T-helper 1 cell treated with Interleukin-12 subunit alpha and Interleukin-12 subunit beta and Interleukin-4 antibody, amounts not matched to agents 30 μg/mL and 1 μg/mL, for 36 hours (primary cell): Measurements from ENCODE around the gene FYN.

Source experiments
- H3K27ac Mint-ChIP-seq: one replicate; pipeline ENCODE4 v1.8.0; 2021; ENCODE audit warnings: mild to moderate bottlenecking, mixed read lengths
- H3K27me3 Mint-ChIP-seq: one replicate; pipeline ENCODE4 v1.8.0; 2021; ENCODE audit warnings: low read depth, mixed read lengths
- H3K36me3 Mint-ChIP-seq: one replicate; pipeline ENCODE4 v1.8.0; 2021; ENCODE audit warnings: low read depth, mixed read lengths
- H3K4me1 Mint-ChIP-seq: one replicate; pipeline ENCODE4 v1.8.0; 2021; ENCODE audit warnings: low read depth, mixed read lengths
- H3K4me3 Mint-ChIP-seq: one replicate; pipeline ENCODE4 v1.8.0; 2021; ENCODE audit warnings: mild to moderate bottlenecking, moderate library complexity, mixed read lengths
- H3K9me3 Mint-ChIP-seq: one replicate; pipeline ENCODE4 v1.8.0; 2021; ENCODE audit warnings: mixed read lengths

The FYN gene

GRCh38 chr6:111806561-111807497, 66.4 kb downstream of the FYN start:
- Mint-ChIP-seq H3K36me3 (peaks cover 27% of the 10 kb centered on the region), H3K27me3 (no peaks in the 10 kb centered on the region), H3K9me3 (no peaks in the 10 kb centered on the region), H3K4me1 (peaks cover 77% of the 10 kb centered on the region), H3K4me3 (no peak overlapping the region), H3K27ac (peak overlapping the region; percentile 99)

- peaks cover 27% of the 10 kb centered on the region for H3K36me3 Mint-ChIP-seq
- no peaks in the 10 kb centered on the region for H3K27me3 Mint-ChIP-seq
- H3K9me3 Mint-ChIP-seq, result no peaks in the 10 kb centered on the region
- peak overlapping the region; percentile 99 for H3K27ac Mint-ChIP-seq
- H3K4me1 Mint-ChIP-seq, result peaks cover 73% of the 10 kb centered on the region
- peak overlapping the region; percentile 74 for H3K4me3 Mint-ChIP-seq
These were observed 67.1 kb downstream of the FYN start for GRCh38 chr6:111806165-111806547.

GRCh38 chr6:111805511-111806164, 67.6 kb downstream of the FYN start:
- H3K4me3 Mint-ChIP-seq, result peak overlapping the region; percentile 74
- peaks cover 72% of the 10 kb centered on the region for H3K4me1 Mint-ChIP-seq
- peak overlapping the region; percentile 99 for H3K27ac Mint-ChIP-seq
- H3K36me3 Mint-ChIP-seq, result peaks cover 28% of the 10 kb centered on the region
- no peaks in the 10 kb centered on the region for H3K9me3 Mint-ChIP-seq
- H3K27me3 Mint-ChIP-seq, result no peaks in the 10 kb centered on the region

GRCh38 chr6:111804627-111805235, 68.5 kb downstream of the FYN start:
- no peaks in the 10 kb centered on the region for H3K9me3 Mint-ChIP-seq
- H3K4me1 Mint-ChIP-seq, result peaks cover 68% of the 10 kb centered on the region
- H3K27ac Mint-ChIP-seq, result peak overlapping the region; percentile 99
- H3K4me3 Mint-ChIP-seq, result peak overlapping the region; percentile 43
- H3K27me3 Mint-ChIP-seq, result no peaks in the 10 kb centered on the region
- H3K36me3 Mint-ChIP-seq, result peaks cover 27% of the 10 kb centered on the region

GRCh38 chr6:111803804-111804203, 69.4 kb downstream of the FYN start:
- Mint-ChIP-seq H3K4me3 (peak overlapping the region; percentile 63), H3K27ac (peak overlapping the region; percentile 99)

GRCh38 chr6:111803371-111803770, 69.9 kb downstream of the FYN start:
- peak overlapping the region; percentile 99 for H3K27ac Mint-ChIP-seq
- H3K4me1 Mint-ChIP-seq, result peaks cover 76% of the 10 kb centered on the region
- peaks cover 31% of the 10 kb centered on the region for H3K36me3 Mint-ChIP-seq
- no peaks in the 10 kb centered on the region for H3K9me3 Mint-ChIP-seq
- no peaks in the 10 kb centered on the region for H3K27me3 Mint-ChIP-seq
- peak overlapping the region; percentile 63 for H3K4me3 Mint-ChIP-seq

More at GRCh38 chr6:111803804-111804203, 69.4 kb downstream of the FYN start:
- Mint-ChIP-seq H3K9me3 (no peaks in the 10 kb centered on the region), H3K27me3 (no peaks in the 10 kb centered on the region), H3K4me1 (peaks cover 74% of the 10 kb centered on the region), H3K36me3 (peaks cover 33% of the 10 kb centered on the region)

GRCh38 chr6:111802720-111803330, 70.4 kb downstream of the FYN start:
- Mint-ChIP-seq H3K27me3 (no peaks in the 10 kb centered on the region), H3K4me3 (peak overlapping the region; percentile 63), H3K36me3 (peaks cover 28% of the 10 kb centered on the region), H3K9me3 (no peaks in the 10 kb centered on the region), H3K27ac (peak overlapping the region; percentile 99), H3K4me1 (peaks cover 73% of the 10 kb centered on the region)

- peaks cover 71% of the 10 kb centered on the region for H3K4me1 Mint-ChIP-seq
- no peaks in the 10 kb centered on the region for H3K27me3 Mint-ChIP-seq
- H3K4me3 Mint-ChIP-seq, result no peak overlapping the region
- H3K27ac Mint-ChIP-seq, result no peak overlapping the region
- peaks cover 29% of the 10 kb centered on the region for H3K36me3 Mint-ChIP-seq
- H3K9me3 Mint-ChIP-seq, result no peaks in the 10 kb centered on the region
These were observed 71.2 kb downstream of the FYN start for GRCh38 chr6:111802015-111802414.

GRCh38 chr6:111800821-111801220, 72.4 kb downstream of the FYN start:
- Mint-ChIP-seq H3K9me3 (no peaks in the 10 kb centered on the region), H3K27me3 (no peaks in the 10 kb centered on the region), H3K36me3 (peaks cover 31% of the 10 kb centered on the region), H3K27ac (no peak overlapping the region), H3K4me3 (no peak overlapping the region), H3K4me1 (peaks cover 67% of the 10 kb centered on the region)

GRCh38 chr6:111800259-111800765, 72.9 kb downstream of the FYN start:
- H3K27ac Mint-ChIP-seq, result peak overlapping the region; percentile 62
- H3K9me3 Mint-ChIP-seq, result no peaks in the 10 kb centered on the region
- H3K4me3 Mint-ChIP-seq, result no peak overlapping the region
- no peaks in the 10 kb centered on the region for H3K27me3 Mint-ChIP-seq
- H3K36me3 Mint-ChIP-seq, result peaks cover 31% of the 10 kb centered on the region
- H3K4me1 Mint-ChIP-seq, result peaks cover 66% of the 10 kb centered on the region

- no peak overlapping the region for H3K27ac Mint-ChIP-seq
- H3K27me3 Mint-ChIP-seq, result no peaks in the 10 kb centered on the region
- H3K36me3 Mint-ChIP-seq, result peaks cover 32% of the 10 kb centered on the region
- H3K4me1 Mint-ChIP-seq, result peaks cover 66% of the 10 kb centered on the region
- H3K4me3 Mint-ChIP-seq, result no peak overlapping the region
- H3K9me3 Mint-ChIP-seq, result no peaks in the 10 kb centered on the region
These were observed 73.5 kb downstream of the FYN start for GRCh38 chr6:111799576-111800258.

GRCh38 chr6:111798281-111798725, 74.9 kb downstream of the FYN start:
- H3K27me3 Mint-ChIP-seq, result no peaks in the 10 kb centered on the region
- H3K4me1 Mint-ChIP-seq, result peaks cover 67% of the 10 kb centered on the region
- no peaks in the 10 kb centered on the region for H3K9me3 Mint-ChIP-seq
- no peak overlapping the region for H3K27ac Mint-ChIP-seq
- H3K36me3 Mint-ChIP-seq, result peaks cover 31% of the 10 kb centered on the region
- no peak overlapping the region for H3K4me3 Mint-ChIP-seq

GRCh38 chr6:111796310-111796918, 76.8 kb downstream of the FYN start:
- peaks cover 70% of the 10 kb centered on the region for H3K4me1 Mint-ChIP-seq
- H3K4me3 Mint-ChIP-seq, result no peak overlapping the region
- no peaks in the 10 kb centered on the region for H3K9me3 Mint-ChIP-seq
- no peak overlapping the region for H3K27ac Mint-ChIP-seq
- H3K36me3 Mint-ChIP-seq, result peaks cover 23% of the 10 kb centered on the region
- no peaks in the 10 kb centered on the region for H3K27me3 Mint-ChIP-seq
